ENCODE measurements around the gene TAF11L12.

TAF11L12 gene

DNA sequence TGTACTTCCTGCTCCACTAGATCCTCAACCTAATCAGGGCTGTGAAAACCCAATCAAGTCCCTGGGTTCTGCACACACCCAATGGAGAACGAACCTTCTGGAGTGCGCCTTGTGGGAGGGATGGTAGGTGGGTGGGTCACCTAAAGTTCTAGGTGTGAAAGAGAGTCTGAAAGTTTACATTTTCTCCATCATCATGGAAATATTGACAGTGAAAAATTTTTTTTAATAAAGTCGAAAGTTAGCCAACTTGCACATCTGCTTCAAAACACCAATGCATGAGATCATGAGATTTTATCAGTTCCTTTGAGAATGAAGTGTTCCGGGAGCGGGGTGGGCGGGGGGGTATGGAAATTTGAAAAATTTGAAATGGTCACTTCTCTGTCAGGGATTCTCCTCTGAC lies 45.7 kb downstream of the TAF11L12 start:
- TF ChIP-seq GATA1 (IDR thresholded peaks at IDR 0.05; ENCODE audit: low read depth, low read length), result no peak
- DNase-seq, result no peak
